ENCODE results near the gene DPP4. TPM values are rescaled to one million over a fixed set of nuclear protein-coding genes. Genes with fewer than 3 reads are reported as not detected.

DPP4 gene
- total RNA-seq, 1 experiment from 2014 or later, result 2.8 TPM

DNA sequence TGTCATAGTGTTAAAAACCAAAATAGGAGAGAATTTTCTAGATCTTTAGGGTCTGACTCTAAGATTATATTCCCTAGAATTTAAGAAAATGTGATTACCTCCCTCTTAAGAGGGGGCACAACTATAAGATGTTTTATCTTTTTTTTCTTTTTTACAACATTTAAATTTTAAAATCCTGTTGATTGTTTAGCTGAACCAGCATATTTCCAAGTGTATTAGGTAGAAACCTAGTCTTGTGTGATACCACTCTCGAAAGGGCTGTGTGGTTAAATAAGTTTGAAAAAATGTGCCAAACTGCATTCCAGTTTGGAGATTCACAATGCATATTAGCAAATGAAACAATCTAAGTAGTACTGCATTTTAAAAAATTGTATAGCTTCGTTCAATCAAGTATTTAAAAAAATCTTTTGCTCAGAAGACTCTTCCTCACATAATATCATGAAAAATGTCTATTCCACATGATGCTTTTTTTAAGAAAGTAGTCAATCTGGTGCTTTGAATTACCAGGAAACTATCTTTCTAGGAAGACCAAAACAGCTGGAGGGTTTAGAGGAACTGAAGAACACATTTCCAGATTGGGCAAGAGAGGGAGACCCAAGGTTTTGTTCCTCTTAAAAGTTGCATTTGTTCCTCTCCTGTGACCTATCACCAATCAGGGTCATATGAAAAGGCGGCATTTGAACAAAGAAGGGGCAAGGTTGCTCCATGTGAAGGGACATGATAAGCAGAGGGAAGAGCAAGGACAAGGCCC, 98.8 kb downstream of the DPP4 start:
- Mint-ChIP-seq H3K27me3 (ENCODE audit: low read depth) (no peaks in the 10 kb centered on the region), H3K36me3 (ENCODE audit: insufficient read depth in 1 of 3, low read depth in 3 of 3) (no peaks in the 10 kb centered on the region), H3K9me3 (no peaks in the 10 kb centered on the region), H3K27ac (no peak overlapping the region), H3K4me3 (no peak overlapping the region), H3K4me1 (peaks cover 12 to 20% of the 10 kb centered on the region in 2 experiments)
- H3K9me3 ChIP-seq (ENCODE audit: control insufficient read depth, low read depth, low read length), result no peaks in the 10 kb centered on the region
- no peak overlapping the region for H3K9ac ChIP-seq (ENCODE audit: extremely low read depth, insufficient read length, low read length)
- peak overlapping the region; percentile 29 for H2AFZ ChIP-seq (ENCODE audit: low read length)
- H3K14ac ChIP-seq (ENCODE audit: insufficient read depth, low read length), result no peak overlapping the region
- no peak overlapping the region for H3T11ph ChIP-seq (ENCODE audit: low read length)
- TF ChIP-seq, protein P1, sequence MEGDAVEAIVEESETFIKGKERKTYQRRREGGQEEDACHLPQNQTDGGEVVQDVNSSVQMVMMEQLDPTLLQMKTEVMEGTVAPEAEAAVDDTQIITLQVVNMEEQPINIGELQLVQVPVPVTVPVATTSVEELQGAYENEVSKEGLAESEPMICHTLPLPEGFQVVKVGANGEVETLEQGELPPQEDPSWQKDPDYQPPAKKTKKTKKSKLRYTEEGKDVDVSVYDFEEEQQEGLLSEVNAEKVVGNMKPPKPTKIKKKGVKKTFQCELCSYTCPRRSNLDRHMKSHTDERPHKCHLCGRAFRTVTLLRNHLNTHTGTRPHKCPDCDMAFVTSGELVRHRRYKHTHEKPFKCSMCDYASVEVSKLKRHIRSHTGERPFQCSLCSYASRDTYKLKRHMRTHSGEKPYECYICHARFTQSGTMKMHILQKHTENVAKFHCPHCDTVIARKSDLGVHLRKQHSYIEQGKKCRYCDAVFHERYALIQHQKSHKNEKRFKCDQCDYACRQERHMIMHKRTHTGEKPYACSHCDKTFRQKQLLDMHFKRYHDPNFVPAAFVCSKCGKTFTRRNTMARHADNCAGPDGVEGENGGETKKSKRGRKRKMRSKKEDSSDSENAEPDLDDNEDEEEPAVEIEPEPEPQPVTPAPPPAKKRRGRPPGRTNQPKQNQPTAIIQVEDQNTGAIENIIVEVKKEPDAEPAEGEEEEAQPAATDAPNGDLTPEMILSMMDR (conservative IDR thresholded peaks at IDR 0.05), result no peak
- no peak overlapping the region for H2BK20ac ChIP-seq (ENCODE audit: low read depth, low read length, poor library complexity, severe bottlenecking)
- H3K23ac ChIP-seq (ENCODE audit: insufficient read length, low read depth, low read length), result no peak overlapping the region
- no peak overlapping the region for H3K18ac ChIP-seq (ENCODE audit: insufficient read length, low read depth, low read length)
- H2BK120ac ChIP-seq (ENCODE audit: low read depth, low read length, poor library complexity, severe bottlenecking), result no peak overlapping the region
- no peak overlapping the region for H3K4me2 ChIP-seq (ENCODE audit: insufficient read depth, insufficient read length, low read length)
- peaks cover 2% of the 10 kb centered on the region; the same call in 1 of the 2 replicates for H3K4me1 ChIP-seq (ENCODE audit: insufficient read depth, low read length)
- no peaks in the 10 kb centered on the region for H3K27me3 ChIP-seq (ENCODE audit: insufficient read depth, low read length)
- H2BK12ac ChIP-seq (ENCODE audit: insufficient read length, low read depth, low read length), result no peak overlapping the region
- H2BK15ac ChIP-seq (ENCODE audit: low read depth, low read length), result no peak overlapping the region
- no CpG with 5 or more reads among the region's 3 CpGs for WGBS (ENCODE audit: extremely low coverage, insufficient read length, low lambda C conversion rate)
- DNase-seq, result no peak
- H3K79me2 ChIP-seq (ENCODE audit: insufficient read depth, low read length), result no peaks in the 10 kb centered on the region
- H3K4ac ChIP-seq (ENCODE audit: low read depth, low read length), result no peak overlapping the region
- H4K91ac ChIP-seq (ENCODE audit: insufficient read length, low read depth, low read length), result no peak overlapping the region
- H4K20me1 ChIP-seq (ENCODE audit: control insufficient read depth, insufficient read depth, insufficient read length), result no peaks in the 10 kb centered on the region
- H4K5ac ChIP-seq (ENCODE audit: insufficient read length, low read depth, low read length), result no peak overlapping the region
- no peaks in the 10 kb centered on the region for H3K79me1 ChIP-seq (ENCODE audit: insufficient read depth, low read depth, low read length, poor library complexity, severe bottlenecking)
- H2AK5ac ChIP-seq (ENCODE audit: insufficient read length, low read length), result no peak overlapping the region
- no peak overlapping the region for H4K8ac ChIP-seq (replicated peaks; ENCODE audit: insufficient read length, low read depth, low read length)
- no peak overlapping the region for H3K56ac ChIP-seq (ENCODE audit: insufficient read length, low read depth, low read length)
- no peak overlapping the region for H3K27ac ChIP-seq (ENCODE audit: insufficient read length, low read depth, low read length)
- H2BK5ac ChIP-seq (ENCODE audit: insufficient read length, low read length), result no peak overlapping the region
- no peaks in the 10 kb centered on the region for H3K23me2 ChIP-seq (ENCODE audit: insufficient read length, low read depth, low read length, poor library complexity, severe bottlenecking)

Measured in H9 (cell line).